Prostate gland (tissue), 2 donors: ENCODE measurements around the gene FAT4.

Source experiments
- POLR2A ChIP-seq: fragments of 450-650 bp; IDR thresholded peaks from one replicate; pipeline ENCODE4 v1.6.1; 2016; ENCODE audit warnings: antibody characterized with exemption, mild to moderate bottlenecking
- POLR2AphosphoS5 ChIP-seq: sonication (generic); formaldehyde crosslinking; IDR thresholded peaks from one replicate; pipeline ENCODE4 v1.6.1; 2017; ENCODE audit warnings: antibody characterized with exemption
- TF ChIP-seq, protein P1 (sequence below), 4 experiments: fragments of 200-600 bp in 2 of 4; fragments of 450-650 bp in 2 of 4; sonication (generic) in 2 of 4; IDR thresholded peaks; 1 replicate in 3 of 4; 2 replicates in 1 of 4; pipeline ENCODE4 v1.5.1; 2016 to 2019; ENCODE audit warnings: antibody characterized with exemption in 4 of 4, mild to moderate bottlenecking in 2 of 4, moderate library complexity in 2 of 4

GRCh38 chr4:125267630-125268029 lies 47.1 kb upstream of the FAT4 start:
- TF ChIP-seq, protein P1, sequence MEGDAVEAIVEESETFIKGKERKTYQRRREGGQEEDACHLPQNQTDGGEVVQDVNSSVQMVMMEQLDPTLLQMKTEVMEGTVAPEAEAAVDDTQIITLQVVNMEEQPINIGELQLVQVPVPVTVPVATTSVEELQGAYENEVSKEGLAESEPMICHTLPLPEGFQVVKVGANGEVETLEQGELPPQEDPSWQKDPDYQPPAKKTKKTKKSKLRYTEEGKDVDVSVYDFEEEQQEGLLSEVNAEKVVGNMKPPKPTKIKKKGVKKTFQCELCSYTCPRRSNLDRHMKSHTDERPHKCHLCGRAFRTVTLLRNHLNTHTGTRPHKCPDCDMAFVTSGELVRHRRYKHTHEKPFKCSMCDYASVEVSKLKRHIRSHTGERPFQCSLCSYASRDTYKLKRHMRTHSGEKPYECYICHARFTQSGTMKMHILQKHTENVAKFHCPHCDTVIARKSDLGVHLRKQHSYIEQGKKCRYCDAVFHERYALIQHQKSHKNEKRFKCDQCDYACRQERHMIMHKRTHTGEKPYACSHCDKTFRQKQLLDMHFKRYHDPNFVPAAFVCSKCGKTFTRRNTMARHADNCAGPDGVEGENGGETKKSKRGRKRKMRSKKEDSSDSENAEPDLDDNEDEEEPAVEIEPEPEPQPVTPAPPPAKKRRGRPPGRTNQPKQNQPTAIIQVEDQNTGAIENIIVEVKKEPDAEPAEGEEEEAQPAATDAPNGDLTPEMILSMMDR (IDR thresholded peaks at IDR 0.05): no peak
- no peak for TF ChIP-seq POLR2A
- TF ChIP-seq POLR2AphosphoS5: no peak
